Activated T-helper 9 cell treated with anti-CD3 and anti-CD28 coated beads, Interleukin-2, amount 50 U/mL, for 16 hours (primary cell): ENCODE results near the gene IL31RA.
A peak's percentile ranks its signal among the peaks of the same experiment; 100 is the strongest.

Source experiments
- DNase-seq: peaks from one replicate; pipeline ENCODE4 v3.0.0-alpha.2; 2020; ENCODE audit warnings: low read depth

The IL31RA gene

GRCh38 chr5:55860288-55860687 lies 9.1 kb downstream of the IL31RA start:
- no peak for DNase-seq

GRCh38 chr5:55860709-55861108 lies 9.6 kb downstream of the IL31RA start:
- no peak for DNase-seq

- no peak for DNase-seq
Observed at GRCh38 chr5:55864606-55865541, 13.7 kb downstream of the IL31RA start.

GRCh38 chr5:55865831-55866230 lies 14.7 kb downstream of the IL31RA start:
- DNase-seq, result no peak

GRCh38 chr5:55866485-55866884 lies 15.3 kb downstream of the IL31RA start:
- DNase-seq, result no peak

- DNase-seq, result no peak
Observed at GRCh38 chr5:55866934-55867333, 15.8 kb downstream of the IL31RA start.

- DNase-seq, result no peak
Observed at GRCh38 chr5:55868846-55869245, 17.7 kb downstream of the IL31RA start.

- DNase-seq, result no peak
Observed at GRCh38 chr5:55869847-55870246, 18.7 kb downstream of the IL31RA start.

GRCh38 chr5:55873234-55873633 lies 22.1 kb downstream of the IL31RA start:
- DNase-seq, result no peak

- no peak for DNase-seq
Observed at GRCh38 chr5:55877655-55878054, 26.5 kb downstream of the IL31RA start.

- DNase-seq, result no peak
Observed at GRCh38 chr5:55880453-55880852, 29.3 kb downstream of the IL31RA start.

GRCh38 chr5:55885359-55885758 lies 34.2 kb downstream of the IL31RA start:
- no peak for DNase-seq

- no peak for DNase-seq
Observed at GRCh38 chr5:55888205-55888604, 37.0 kb downstream of the IL31RA start.

- DNase-seq, result no peak
Observed at GRCh38 chr5:55892479-55892878, 41.3 kb downstream of the IL31RA start.

- DNase-seq, result no peak
Observed at GRCh38 chr5:55894135-55894534, 43.0 kb downstream of the IL31RA start.

- DNase-seq, result no peak
Observed at GRCh38 chr5:55895346-55895745, 44.2 kb downstream of the IL31RA start.

GRCh38 chr5:55896238-55896637 lies 45.1 kb downstream of the IL31RA start:
- DNase-seq, result no peak

GRCh38 chr5:55896663-55897062 lies 45.5 kb downstream of the IL31RA start:
- DNase-seq, result no peak

GRCh38 chr5:55897206-55897894 lies 46.2 kb downstream of the IL31RA start:
- no peak for DNase-seq

- DNase-seq, result peak; percentile 9
Observed at GRCh38 chr5:55897905-55898304, 46.7 kb downstream of the IL31RA start.

GRCh38 chr5:55899344-55899743 lies 48.2 kb downstream of the IL31RA start:
- DNase-seq, result no peak

GRCh38 chr5:55900068-55900467 lies 48.9 kb downstream of the IL31RA start:
- DNase-seq, result no peak

GRCh38 chr5:55900776-55901175 lies 49.6 kb downstream of the IL31RA start:
- no peak for DNase-seq
